Caco-2 (cell line): ENCODE results near the gene ZNF205. TPM values are rescaled to one million over a fixed set of nuclear protein-coding genes. Genes with fewer than 3 reads are reported as not detected.

Experiments used
- BruUV-seq: library from RNA; stranded (reverse); fragments of 400-500 nt; replicated peaks from 2 replicates; lab custom pipeline; 2021; lab: Mats Ljungman, UMichigan
- CTCF ChIA-PET: fragments of 300-600 bp; sonication (Branson Sonifier 250); formaldehyde crosslinking; loops from one replicate; lab custom pipeline; 2022; ENCODE audit warnings: antibody characterized with exemption; lab: Charles Lee
- POLR2A ChIA-PET: fragments of 300-600 bp; sonication (Branson Sonifier 250); formaldehyde crosslinking; loops from one replicate; lab custom pipeline; 2022; ENCODE audit warnings: antibody characterized with exemption; lab: Charles Lee
- DNase-seq, 2 experiments: peaks; one replicate each; pipeline versions ENCODE4 v3.0.0 to v3.0.0-alpha.2; 2020 to 2022
- H3K27me3 ChIP-seq: replicated peaks from 2 replicates; pipeline ENCODE4 v1.6.0; 2011; ENCODE audit warnings: low read length; ENCODE audit not compliant: control insufficient read depth, insufficient read depth
- H3K36me3 ChIP-seq: 2 replicates; pipeline ENCODE4 v1.5.1; 2011; ENCODE audit warnings: low read length; ENCODE audit not compliant: control insufficient read depth, insufficient read depth
- H3K4me1 ChIP-seq: fragments of 250-450 bp; sonication (Bioruptor Pico); 2 replicates; pipeline ENCODE4 v1.5.1; 2020; ENCODE audit warnings: mild to moderate bottlenecking
- H3K4me3 ChIP-seq: 2 replicates; pipeline ENCODE4 v1.5.1; 2011; ENCODE audit warnings: low read depth, mild to moderate bottlenecking, control low read depth, low read length
- H3K9me3 ChIP-seq: fragments of 250-450 bp; sonication (Bioruptor Pico); 2 replicates; pipeline ENCODE4 v1.5.1; 2020; ENCODE audit warnings: mild to moderate bottlenecking, moderate library complexity
- H3K27ac Mint-ChIP-seq: one replicate; pipeline ENCODE4 v1.8.0; 2022; ENCODE audit warnings: mixed read lengths; ENCODE audit not compliant: unreplicated experiment
- H3K27me3 Mint-ChIP-seq: one replicate; pipeline ENCODE4 v1.8.0; 2022; ENCODE audit warnings: mixed read lengths; ENCODE audit not compliant: insufficient read depth, unreplicated experiment
- H3K36me3 Mint-ChIP-seq: one replicate; pipeline ENCODE4 v1.8.0; 2022; ENCODE audit warnings: mild to moderate bottlenecking, mixed read lengths; ENCODE audit not compliant: insufficient read depth, unreplicated experiment
- H3K4me1 Mint-ChIP-seq: one replicate; pipeline ENCODE4 v1.8.0; 2022; ENCODE audit warnings: low read depth, mixed read lengths; ENCODE audit not compliant: unreplicated experiment
- H3K4me3 Mint-ChIP-seq: one replicate; pipeline ENCODE4 v1.8.0; 2022; ENCODE audit warnings: mild to moderate bottlenecking, moderate library complexity, mixed read lengths; ENCODE audit not compliant: unreplicated experiment
- H3K9me3 Mint-ChIP-seq: one replicate; pipeline ENCODE4 v1.8.0; 2022; ENCODE audit warnings: mixed read lengths; ENCODE audit not compliant: unreplicated experiment
- intact Hi-C: fragments of 100-400 bp; cut with micrococcal nuclease; formaldehyde crosslinking; loops from one replicate; pipeline ENCODE4 v1.10.0; 2022; ENCODE audit not compliant: unreplicated experiment
- total RNA-seq: library from RNA; stranded (reverse); gene quantifications from 2 replicates; pipeline ENCODE4 v1.2.3, GENCODE V29; 2022
- TF ChIP-seq, protein P1 (sequence below), 2 experiments: fragments of 200-600 bp in 1 of 2; IDR thresholded peaks; 1 replicate in 1 of 2; 2 replicates in 1 of 2; pipeline versions ENCODE4 v1.5.1 to v1.8.0; 2011 to 2022; ENCODE audit warnings: antibody characterized with exemption in 1 of 2, control low read depth in 1 of 2, inconsistent platforms in 1 of 2, low read depth in 1 of 2, low read length in 1 of 2, mild to moderate bottlenecking in 1 of 2, moderate library complexity in 1 of 2; ENCODE audit not compliant: insufficient read depth in 1 of 2, severe bottlenecking in 1 of 2, unreplicated experiment in 1 of 2

Gene ZNF205
- total RNA-seq, 1 experiment from 2014 or later = 13.5 TPM

DNA sequence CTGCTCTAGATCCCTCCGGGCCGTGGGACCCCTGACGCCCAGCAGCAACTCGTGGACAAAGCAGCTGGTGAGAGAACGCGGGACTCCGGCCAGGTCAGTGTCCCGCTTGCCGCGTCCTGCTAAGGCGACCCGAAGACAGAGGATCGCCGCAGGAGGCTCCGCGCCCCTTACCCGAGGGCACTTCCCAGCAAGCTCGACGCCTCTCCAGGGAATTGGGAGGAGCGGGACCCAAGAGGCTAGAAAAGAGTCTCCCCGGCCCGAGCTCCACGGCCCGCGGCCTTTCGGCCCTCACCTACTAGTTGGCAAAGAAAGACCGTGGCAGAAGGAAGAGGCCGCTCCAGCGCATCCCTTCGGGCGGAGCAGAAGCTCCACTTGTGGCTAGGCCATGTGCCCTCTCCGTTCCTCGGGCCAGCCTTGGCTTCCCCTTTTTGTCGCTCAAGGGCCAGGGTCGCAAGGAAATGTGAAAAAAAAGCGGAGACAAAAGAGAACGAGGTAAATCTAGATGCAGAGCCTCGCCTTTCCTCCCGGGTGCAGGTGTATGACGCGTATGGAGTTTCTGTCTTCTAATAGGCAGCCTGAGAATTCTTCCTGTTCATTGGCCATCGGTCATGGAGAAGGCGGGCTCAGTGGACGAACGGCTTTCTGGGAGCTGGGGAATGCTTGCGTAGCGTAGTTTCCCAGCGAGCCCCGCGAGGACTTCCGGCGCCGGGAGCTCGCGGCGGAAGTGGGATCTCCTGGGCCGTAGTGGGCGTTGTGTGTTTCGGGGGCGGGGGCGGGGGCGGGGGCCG, 22.1 kb downstream of the ZNF205 start, which contains the start of gene ZNF213:
ZNF213 (plus strand) TSS at position 692 of the 788 bp plus-strand sequence. CDS start 2,252 bp downstream, outside the sequence.
- Mint-ChIP-seq H3K27ac (peak within 1 kb of the TSS; percentile 91), H3K4me1 (peaks cover 4% of the 10 kb centered on the region), H3K9me3 (no peaks in the 10 kb centered on the region), H3K36me3 (peaks cover 30% of the 10 kb centered on the region), H3K27me3 (no peaks in the 10 kb centered on the region), H3K4me3 (peak within 1 kb of the TSS; percentile 90)
- Histone ChIP-seq H3K4me3 (peak within 1 kb of the TSS; percentile 84), H3K9me3 (no peaks in the 10 kb centered on the region), H3K4me1 (no peaks in the 10 kb centered on the region), H3K27me3 (no peaks in the 10 kb centered on the region), H3K36me3 (peaks cover 2% of the 10 kb centered on the region)
- POLR2A ChIA-PET = interaction anchor here (0.5 to 1.4 kb wide), 18 partner anchors 9 to 150 kb away, joined by 3 to 17 read pairs (median 4); partner anchors contain the start of genes HCFC1R1, THOC6 and TNFRSF12A
- DNase-seq = peak; percentile 94 to 96
- intact Hi-C loops = loop anchor here (1.0 to 5.0 kb wide), 3 partner anchors 16 to 34 kb away; no protein-coding TSS in a partner anchor
- CTCF ChIA-PET = interaction anchor here (0.6 to 3.2 kb wide), 10 partner anchors 10 to 1546 kb away, joined by 3 to 22 read pairs (median 4); no protein-coding TSS in a partner anchor
- BruUV-seq = TSS peak; percentile 82
- TF ChIP-seq, protein P1, sequence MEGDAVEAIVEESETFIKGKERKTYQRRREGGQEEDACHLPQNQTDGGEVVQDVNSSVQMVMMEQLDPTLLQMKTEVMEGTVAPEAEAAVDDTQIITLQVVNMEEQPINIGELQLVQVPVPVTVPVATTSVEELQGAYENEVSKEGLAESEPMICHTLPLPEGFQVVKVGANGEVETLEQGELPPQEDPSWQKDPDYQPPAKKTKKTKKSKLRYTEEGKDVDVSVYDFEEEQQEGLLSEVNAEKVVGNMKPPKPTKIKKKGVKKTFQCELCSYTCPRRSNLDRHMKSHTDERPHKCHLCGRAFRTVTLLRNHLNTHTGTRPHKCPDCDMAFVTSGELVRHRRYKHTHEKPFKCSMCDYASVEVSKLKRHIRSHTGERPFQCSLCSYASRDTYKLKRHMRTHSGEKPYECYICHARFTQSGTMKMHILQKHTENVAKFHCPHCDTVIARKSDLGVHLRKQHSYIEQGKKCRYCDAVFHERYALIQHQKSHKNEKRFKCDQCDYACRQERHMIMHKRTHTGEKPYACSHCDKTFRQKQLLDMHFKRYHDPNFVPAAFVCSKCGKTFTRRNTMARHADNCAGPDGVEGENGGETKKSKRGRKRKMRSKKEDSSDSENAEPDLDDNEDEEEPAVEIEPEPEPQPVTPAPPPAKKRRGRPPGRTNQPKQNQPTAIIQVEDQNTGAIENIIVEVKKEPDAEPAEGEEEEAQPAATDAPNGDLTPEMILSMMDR (IDR thresholded peaks at IDR 0.05; ENCODE audit: insufficient read depth in 1 of 2, low read depth in 1 of 2, low read length in 1 of 2, severe bottlenecking in 1 of 2, unreplicated experiment in 1 of 2) = no peak

DNA sequence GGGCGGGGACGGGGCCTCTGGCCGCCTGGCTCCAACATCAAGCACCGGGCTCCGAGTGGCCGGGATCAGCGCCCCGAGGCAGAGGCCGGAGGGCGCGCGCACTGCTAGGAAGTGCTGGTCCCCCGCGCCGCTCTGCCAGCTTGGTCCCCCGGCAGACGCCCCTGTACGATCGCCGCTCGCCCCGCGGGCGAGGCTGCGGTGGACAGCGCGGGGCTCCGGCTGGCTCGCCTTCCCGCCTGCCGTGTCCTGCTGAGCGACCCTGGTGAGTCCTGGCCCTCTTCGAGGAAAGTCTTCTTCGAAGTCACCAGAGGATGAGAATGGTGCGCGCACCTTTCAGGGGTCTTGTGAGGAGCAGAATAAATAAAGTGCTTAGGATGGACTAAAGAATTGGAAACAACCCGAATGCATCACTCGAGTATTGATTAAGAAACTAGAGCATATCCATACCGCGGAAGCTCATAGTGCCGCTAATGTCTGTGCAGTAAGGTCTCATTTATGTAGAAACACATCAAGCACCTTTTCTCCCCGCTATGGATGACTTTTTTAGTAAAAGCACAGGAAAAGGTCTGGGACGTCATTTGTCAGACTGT, 22.8 kb downstream of the ZNF205 start:
- Mint-ChIP-seq H3K4me3 (peak overlapping the region; percentile 90), H3K4me1 (no peaks in the 10 kb centered on the region), H3K36me3 (peaks cover 26% of the 10 kb centered on the region), H3K27me3 (no peaks in the 10 kb centered on the region), H3K27ac (peak overlapping the region; percentile 91), H3K9me3 (no peaks in the 10 kb centered on the region)
- intact Hi-C loops = loop anchor here (2.0 kb wide), 1 partner anchor 34 kb away; no protein-coding TSS in a partner anchor
- BruUV-seq = TSS peak; percentile 87
- TF ChIP-seq, protein P1 (IDR thresholded peaks at IDR 0.05; ENCODE audit: insufficient read depth in 1 of 2, low read depth in 1 of 2, low read length in 1 of 2, severe bottlenecking in 1 of 2, unreplicated experiment in 1 of 2) = no peak
- Histone ChIP-seq H3K27me3 (no peaks in the 10 kb centered on the region), H3K36me3 (peaks cover 2% of the 10 kb centered on the region), H3K9me3 (no peaks in the 10 kb centered on the region), H3K4me3 (peak overlapping the region; percentile 84), H3K4me1 (no peaks in the 10 kb centered on the region)
- CTCF ChIA-PET = interaction anchor here (0.6 to 3.2 kb wide), 10 partner anchors 11 to 1545 kb away, joined by 3 to 22 read pairs (median 4); no protein-coding TSS in a partner anchor
- DNase-seq = no peak
- POLR2A ChIA-PET = interaction anchor here (0.5 to 1.4 kb wide), 18 partner anchors 8 to 165 kb away, joined by 3 to 17 read pairs (median 4); partner anchors contain the start of genes HCFC1R1, THOC6 and TNFRSF12A

DNA sequence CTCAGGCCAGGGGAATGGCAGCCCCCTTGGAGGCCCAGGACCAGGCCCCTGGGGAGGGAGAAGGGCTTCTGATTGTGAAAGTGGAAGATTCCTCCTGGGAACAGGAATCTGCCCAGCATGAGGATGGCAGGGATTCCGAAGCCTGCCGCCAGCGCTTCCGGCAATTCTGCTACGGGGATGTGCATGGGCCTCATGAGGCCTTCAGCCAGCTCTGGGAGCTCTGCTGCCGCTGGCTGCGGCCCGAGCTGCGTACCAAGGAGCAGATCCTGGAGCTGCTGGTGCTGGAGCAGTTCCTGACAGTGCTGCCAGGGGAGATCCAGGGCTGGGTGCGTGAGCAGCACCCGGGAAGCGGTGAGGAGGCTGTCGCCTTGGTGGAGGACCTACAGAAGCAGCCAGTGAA, 24.9 kb downstream of the ZNF205 start:
- Histone ChIP-seq H3K36me3 (no peaks in the 10 kb centered on the region), H3K9me3 (no peaks in the 10 kb centered on the region), H3K27me3 (no peaks in the 10 kb centered on the region), H3K4me3 (no peak overlapping the region), H3K4me1 (no peaks in the 10 kb centered on the region)
- intact Hi-C loops = no loop called here
- ChIA-PET POLR2A (no interaction called here), CTCF (no interaction called here)
- TF ChIP-seq, protein P1 (IDR thresholded peaks at IDR 0.05; ENCODE audit: insufficient read depth in 1 of 2, low read depth in 1 of 2, low read length in 1 of 2, severe bottlenecking in 1 of 2, unreplicated experiment in 1 of 2) = no peak
- Mint-ChIP-seq H3K9me3 (no peaks in the 10 kb centered on the region), H3K27ac (no peak overlapping the region), H3K4me1 (no peaks in the 10 kb centered on the region), H3K4me3 (no peak overlapping the region), H3K36me3 (peaks cover 13% of the 10 kb centered on the region), H3K27me3 (no peaks in the 10 kb centered on the region)
- BruUV-seq = no TSS peak
- peak in 1 of 2 experiments; percentile 15 for DNase-seq
